Measurements from ENCODE around the gene CAV2. TPM values are rescaled to one million over a fixed set of nuclear protein-coding genes. Genes with fewer than 3 reads are reported as not detected.

Gene CAV2
- total and polyA plus RNA-seq, 9 of the 15 experiments (the other 6 are each of a cell fraction or from before 2014, with no cell fraction given): 16.1 to 137 (median 38.3) TPM

- 0 out of 2 replicates have a peak, but pooled peaks have one; percentile 25 for TF ChIP-seq DEAF1 (CRISPR knock-in tag; IDR thresholded peaks at IDR 0.05)
- TF ChIP-seq MYC (IDR thresholded peaks at IDR 0.05; ENCODE audit: low read depth, low read length): peak; percentile 52; the same call in 1 of the 2 replicates
- TF ChIP-seq MYC (CRISPR knock-in tag; IDR thresholded peaks at IDR 0.05; ENCODE audit: borderline replicate concordance, low read depth): no peak; the same call in 1 of the 2 replicates
- peak; percentile 85 for TF ChIP-seq SOX6 (IDR thresholded peaks at IDR 0.05)
- TF ChIP-seq, protein P1, sequence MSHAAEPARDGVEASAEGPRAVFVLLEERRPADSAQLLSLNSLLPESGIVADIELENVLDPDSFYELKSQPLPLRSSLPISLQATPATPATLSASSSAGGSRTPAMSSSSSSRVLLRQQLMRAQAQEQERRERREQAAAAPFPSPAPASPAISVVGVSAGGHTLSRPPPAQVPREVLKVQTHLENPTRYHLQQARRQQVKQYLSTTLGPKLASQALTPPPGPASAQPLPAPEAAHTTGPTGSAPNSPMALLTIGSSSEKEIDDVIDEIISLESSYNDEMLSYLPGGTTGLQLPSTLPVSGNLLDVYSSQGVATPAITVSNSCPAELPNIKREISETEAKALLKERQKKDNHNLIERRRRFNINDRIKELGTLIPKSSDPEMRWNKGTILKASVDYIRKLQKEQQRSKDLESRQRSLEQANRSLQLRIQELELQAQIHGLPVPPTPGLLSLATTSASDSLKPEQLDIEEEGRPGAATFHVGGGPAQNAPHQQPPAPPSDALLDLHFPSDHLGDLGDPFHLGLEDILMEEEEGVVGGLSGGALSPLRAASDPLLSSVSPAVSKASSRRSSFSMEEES (CRISPR knock-in tag; IDR thresholded peaks at IDR 0.05): no peak
- TF ChIP-seq ZNF830 (CRISPR knock-in tag; IDR thresholded peaks at IDR 0.05): no peak
- no peak for TF ChIP-seq SRSF7 (optimal IDR thresholded peaks at IDR 0.05; ENCODE audit: low read depth, low read length)
- peak; percentile 35 for TF ChIP-seq DACH1 (IDR thresholded peaks at IDR 0.05; ENCODE audit: partially characterized antibody)
- TF ChIP-seq ZNF395 (CRISPR knock-in tag; IDR thresholded peaks at IDR 0.05): no peak
- TF ChIP-seq, protein P2, sequence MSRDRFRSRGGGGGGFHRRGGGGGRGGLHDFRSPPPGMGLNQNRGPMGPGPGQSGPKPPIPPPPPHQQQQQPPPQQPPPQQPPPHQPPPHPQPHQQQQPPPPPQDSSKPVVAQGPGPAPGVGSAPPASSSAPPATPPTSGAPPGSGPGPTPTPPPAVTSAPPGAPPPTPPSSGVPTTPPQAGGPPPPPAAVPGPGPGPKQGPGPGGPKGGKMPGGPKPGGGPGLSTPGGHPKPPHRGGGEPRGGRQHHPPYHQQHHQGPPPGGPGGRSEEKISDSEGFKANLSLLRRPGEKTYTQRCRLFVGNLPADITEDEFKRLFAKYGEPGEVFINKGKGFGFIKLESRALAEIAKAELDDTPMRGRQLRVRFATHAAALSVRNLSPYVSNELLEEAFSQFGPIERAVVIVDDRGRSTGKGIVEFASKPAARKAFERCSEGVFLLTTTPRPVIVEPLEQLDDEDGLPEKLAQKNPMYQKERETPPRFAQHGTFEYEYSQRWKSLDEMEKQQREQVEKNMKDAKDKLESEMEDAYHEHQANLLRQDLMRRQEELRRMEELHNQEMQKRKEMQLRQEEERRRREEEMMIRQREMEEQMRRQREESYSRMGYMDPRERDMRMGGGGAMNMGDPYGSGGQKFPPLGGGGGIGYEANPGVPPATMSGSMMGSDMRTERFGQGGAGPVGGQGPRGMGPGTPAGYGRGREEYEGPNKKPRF (IDR thresholded peaks at IDR 0.05; ENCODE audit: low read depth, low read length): no peak
- no peak for TF ChIP-seq RB1 (IDR thresholded peaks at IDR 0.05; ENCODE audit: low read depth)
- TF ChIP-seq PURB (CRISPR knock-in tag; IDR thresholded peaks at IDR 0.05; ENCODE audit: low read depth): no peak
- TF ChIP-seq ETV6 (IDR thresholded peaks at IDR 0.05; ENCODE audit: borderline replicate concordance in 1 of 2, low read depth in 2 of 2, low read length in 1 of 2): no peak
- no peak for TF ChIP-seq ETV6 (CRISPR knock-in tag; IDR thresholded peaks at IDR 0.05; ENCODE audit: borderline replicate concordance)
- peak; percentile 56 for TF ChIP-seq ESRRA (IDR thresholded peaks at IDR 0.05; ENCODE audit: borderline replicate concordance, low read depth)
- TF ChIP-seq ELK3 (CRISPR knock-in tag; IDR thresholded peaks at IDR 0.05): no peak
- TF ChIP-seq NCOA6 (IDR thresholded peaks at IDR 0.05): no peak
- peak; percentile 61 for TF ChIP-seq ATF7 (IDR thresholded peaks at IDR 0.05)
- TF ChIP-seq RFX5 (IDR thresholded peaks at IDR 0.05; ENCODE audit: low read depth, low read length): no peak
- TF ChIP-seq IRF2 (CRISPR knock-in tag; IDR thresholded peaks at IDR 0.05): no peak
- no peak for TF ChIP-seq PPARD (CRISPR knock-in tag; IDR thresholded peaks at IDR 0.05)
Observed at GRCh38 chr7:116501425-116502167, 2.1 kb downstream of the CAV2 start (continued).

Data from K562 (cell line).